CD4-positive, alpha-beta T cell treated with Interleukin-17A for 1 hour (primary cell): ENCODE measurements around the gene LAMA4.
"Not testable (repeated sequence)": the region's sequence is repeated elsewhere in the genome, so short reads cannot be mapped to it uniquely, and the experiment has no call there.

Source experiments
- DNase-seq: peaks from one replicate; pipeline ENCODE4 v3.0.0-alpha.2; 2020

LAMA4 gene

GRCh38 chr6:112214739-112215269 lies 39.6 kb downstream of the LAMA4 start:
- no peak for DNase-seq

- no peak for DNase-seq
Observed at GRCh38 chr6:112210852-112211251, 43.5 kb downstream of the LAMA4 start.

DNA sequence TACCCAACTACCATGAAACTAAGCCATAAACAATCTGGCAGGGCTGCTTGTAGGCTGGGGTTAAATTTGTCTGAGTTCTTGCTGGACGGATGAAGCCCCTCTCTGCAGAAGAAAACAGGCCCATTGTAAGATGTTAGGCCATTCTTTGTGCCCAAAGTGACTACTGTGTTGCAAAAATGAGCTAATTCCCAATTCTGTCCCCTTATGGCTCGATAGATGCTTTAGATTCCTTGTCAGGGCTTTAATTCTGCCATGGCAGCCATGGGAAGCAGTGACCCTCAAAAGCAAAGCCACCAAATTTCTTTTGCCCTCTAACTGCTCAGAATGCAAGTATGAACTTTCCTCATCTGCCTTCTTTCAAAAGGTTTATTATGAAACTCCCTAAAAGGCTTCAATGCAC lies 45.2 kb downstream of the LAMA4 start:
- DNase-seq: no peak

GRCh38 chr6:112207776-112208175 lies 46.6 kb downstream of the LAMA4 start:
- DNase-seq: no peak

- no peak for DNase-seq
Observed at GRCh38 chr6:112207131-112207530, 47.2 kb downstream of the LAMA4 start.

GRCh38 chr6:112206110-112206458 lies 48.3 kb downstream of the LAMA4 start:
- DNase-seq: no peak

DNA sequence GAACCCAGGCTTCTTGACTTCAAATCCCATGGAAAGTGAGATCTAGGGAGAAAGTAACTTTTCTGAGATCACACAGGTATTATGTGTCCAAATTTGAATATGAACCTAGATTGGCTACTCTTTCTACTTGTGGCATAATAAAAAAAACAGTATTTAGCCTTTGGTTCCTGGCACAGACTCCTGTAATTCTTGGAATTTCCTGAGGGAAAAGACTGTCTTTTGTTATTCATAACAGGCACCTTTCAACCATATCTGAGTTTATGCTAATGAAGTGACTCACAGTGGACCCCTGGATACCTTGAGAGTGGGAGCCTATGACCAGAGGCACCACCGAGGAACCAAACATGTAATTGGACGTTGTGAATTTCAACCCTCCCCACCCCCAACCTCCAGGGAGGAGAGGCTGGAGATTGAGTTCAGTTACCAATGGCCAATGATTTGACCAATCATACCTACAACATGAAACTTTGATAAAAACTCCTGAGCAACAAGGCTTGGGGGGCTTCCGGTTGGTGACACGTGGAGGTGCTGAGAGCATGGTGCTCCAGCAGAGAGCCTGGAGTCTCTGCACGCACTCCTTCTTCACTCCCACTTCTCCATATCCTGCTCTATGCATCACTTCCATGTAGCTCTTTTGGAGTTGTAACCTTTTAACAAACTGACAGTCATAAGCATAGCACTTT lies 48.8 kb downstream of the LAMA4 start:
- DNase-seq: no peak

- DNase-seq: no peak
Observed at GRCh38 chr6:112204350-112204706, 50.0 kb downstream of the LAMA4 start.

- DNase-seq: no peak
Observed at GRCh38 chr6:112203577-112204349, 50.6 kb downstream of the LAMA4 start.

DNA sequence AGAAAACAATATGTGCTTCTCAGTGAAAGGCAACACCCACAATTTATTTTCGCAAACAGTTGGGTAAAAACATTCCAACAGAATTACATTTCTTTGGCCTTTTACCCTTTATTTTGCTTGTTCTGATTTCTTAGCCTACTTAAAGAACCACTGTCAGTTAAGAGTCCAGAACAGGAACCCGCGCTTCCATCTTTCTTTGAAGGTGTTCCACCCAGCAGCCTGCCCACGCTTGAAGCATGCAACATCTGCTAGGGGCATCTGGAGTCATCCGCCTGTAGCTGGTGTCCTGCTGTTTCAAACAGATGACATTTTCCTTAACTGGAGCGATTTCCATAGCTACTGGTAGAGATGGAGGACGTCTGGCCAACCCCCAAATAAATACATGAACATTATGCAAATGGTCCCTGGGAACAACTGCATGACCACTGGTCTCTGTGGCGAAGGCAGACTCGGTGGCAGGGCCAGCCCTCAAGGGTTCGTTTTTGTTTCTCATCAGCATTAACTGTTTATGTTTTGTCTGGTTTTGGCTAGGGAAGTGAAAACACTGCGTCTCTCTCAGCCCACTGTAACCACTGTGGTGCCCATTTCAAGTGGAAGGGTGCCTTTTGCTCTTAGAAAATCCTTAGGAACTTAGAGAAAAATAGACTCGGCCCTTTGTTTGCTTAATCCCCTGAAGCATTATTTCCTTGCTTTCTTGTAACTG lies 51.6 kb downstream of the LAMA4 start:
- no peak for DNase-seq

- DNase-seq: not testable (repeated sequence)
Observed at GRCh38 chr6:112200185-112200914, 54.0 kb downstream of the LAMA4 start.

DNA sequence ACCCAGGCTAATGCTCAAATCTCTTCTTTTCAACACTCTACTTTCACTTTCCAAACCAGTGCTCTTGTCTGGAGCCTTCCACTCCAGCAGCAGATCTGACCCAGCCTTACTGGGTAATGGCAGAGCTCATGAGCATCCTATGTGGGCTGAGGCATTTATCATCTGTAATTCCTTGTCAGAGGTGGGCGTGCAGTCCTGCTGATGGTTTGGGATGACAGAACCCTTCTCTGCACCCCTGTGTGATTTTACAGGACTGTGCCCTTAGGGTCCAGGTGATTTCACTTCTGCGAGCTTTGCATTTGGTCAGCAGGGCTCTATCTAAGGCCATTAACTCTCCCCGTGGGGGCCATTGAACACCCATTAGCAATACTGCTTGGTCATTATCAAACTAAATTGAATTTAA lies 55.4 kb downstream of the LAMA4 start:
- no peak for DNase-seq

DNA sequence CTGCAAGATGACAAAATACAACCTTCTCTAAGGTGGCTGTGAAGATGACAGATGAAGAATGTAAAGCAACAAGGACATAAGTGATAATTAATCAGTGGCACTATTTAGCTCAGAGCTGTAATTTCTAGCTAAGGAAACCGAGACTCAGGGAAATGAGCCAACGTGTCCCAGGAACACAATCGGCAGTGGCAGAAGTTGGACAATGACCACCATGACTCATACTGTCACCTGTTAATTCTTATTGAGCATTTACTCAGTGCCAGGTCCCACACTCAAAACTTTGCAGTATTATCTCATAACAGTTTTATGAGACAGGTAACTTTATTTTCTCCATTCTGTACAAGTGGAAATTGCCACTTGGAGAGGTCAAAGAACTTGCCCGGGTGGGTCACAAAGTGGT lies 55.8 kb downstream of the LAMA4 start:
- no peak for DNase-seq

- no peak for DNase-seq
Observed at GRCh38 chr6:112197636-112198035, 56.7 kb downstream of the LAMA4 start.

GRCh38 chr6:112196306-112196705 lies 58.1 kb downstream of the LAMA4 start:
- DNase-seq: no peak

- no peak for DNase-seq
Observed at GRCh38 chr6:112195166-112195565, 59.2 kb downstream of the LAMA4 start.

GRCh38 chr6:112194511-112194910 lies 59.9 kb downstream of the LAMA4 start:
- DNase-seq: no peak

GRCh38 chr6:112193535-112194051 lies 60.8 kb downstream of the LAMA4 start:
- no peak for DNase-seq

DNA sequence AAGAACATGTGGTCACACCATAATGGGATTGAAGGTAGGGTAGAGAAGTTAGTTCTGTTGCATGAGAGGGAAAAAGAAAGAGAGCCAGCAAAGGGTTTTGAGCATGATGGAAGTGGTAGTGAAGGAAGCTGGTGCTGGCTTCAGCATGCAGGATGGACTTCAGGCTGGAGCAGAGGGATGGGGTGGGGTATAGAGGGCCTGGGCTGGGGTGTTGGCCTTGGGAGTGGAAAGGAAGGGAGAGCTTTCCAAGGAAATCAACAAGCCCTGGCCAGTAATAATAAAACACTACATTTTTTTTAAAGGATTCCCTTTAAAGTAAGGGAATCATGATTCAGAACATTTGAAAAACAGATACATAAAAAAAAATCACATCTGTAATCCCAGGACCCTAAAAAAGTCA lies 61.2 kb downstream of the LAMA4 start:
- no peak for DNase-seq

GRCh38 chr6:112191509-112192020 lies 62.8 kb downstream of the LAMA4 start:
- DNase-seq: no peak

- no peak for DNase-seq
Observed at GRCh38 chr6:112190164-112190563, 64.2 kb downstream of the LAMA4 start.

GRCh38 chr6:112189494-112189893 lies 64.9 kb downstream of the LAMA4 start:
- no peak for DNase-seq

GRCh38 chr6:112188906-112189305 lies 65.5 kb downstream of the LAMA4 start:
- DNase-seq: no peak
